Muscle of leg (tissue), 11 donors: ENCODE measurements around the gene BLOC1S6. TPM values are rescaled to one million over a fixed set of nuclear protein-coding genes. Genes with fewer than 3 reads are reported as not detected.
"Not testable (repeated sequence)": the region's sequence is repeated elsewhere in the genome, so short reads cannot be mapped to it uniquely, and the experiment has no call there.

ENCODE experiments used
- DNase-seq: peaks from one replicate; pipeline ENCODE4 v3.0.0; 2013
- H3K27ac ChIP-seq: one replicate; pipeline ENCODE4 v1.5.1; 2013; ENCODE audit warnings: mild to moderate bottlenecking, low read length, control low read depth
- H3K27me3 ChIP-seq: one replicate; pipeline ENCODE4 v1.6.1; 2013; ENCODE audit warnings: low read length; ENCODE audit not compliant: control insufficient read depth, insufficient read depth
- H3K36me3 ChIP-seq: one replicate; pipeline ENCODE4 v1.6.1; 2013; ENCODE audit warnings: low read length; ENCODE audit not compliant: control insufficient read depth, insufficient read depth
- H3K4me1 ChIP-seq: one replicate; pipeline ENCODE4 v1.6.1; 2013; ENCODE audit warnings: low read length; ENCODE audit not compliant: control insufficient read depth, insufficient read depth
- H3K4me3 ChIP-seq: one replicate; pipeline ENCODE4 v1.5.1; 2013; ENCODE audit warnings: low read length, control low read depth
- H3K9me3 ChIP-seq: replicated peaks from 2 replicates; pipeline ENCODE4 v1.6.1; 2013; ENCODE audit warnings: low read depth, low read length; ENCODE audit not compliant: control insufficient read depth
- WGBS: methylation state at CpG from one replicate; pipeline ENCODE4 v1.1.5; 2013; ENCODE audit warnings: missing lambda C conversion rate; ENCODE audit not compliant: insufficient coverage; 5-methylcytosine and 5-hydroxymethylcytosine counted together
- polyA plus RNA-seq, 8 donors: library from polyadenylated mRNA; unstranded; fragments of 120-200 nt; gene quantifications; one replicate each; pipeline versions ENCODE4 v1.2.1 to v1.2.3, GENCODE V29; 2013; ENCODE audit warnings: inconsistent platforms in 1 of 8, low replicate concordance in 1 of 8; ENCODE audit not compliant: insufficient read length in 8 of 8, insufficient read depth in 1 of 8
- total RNA-seq: library from RNA; stranded (reverse); fragments of 120-200 nt; gene quantifications from one replicate; pipeline ENCODE4 v1.2.4, GENCODE V29; 2013

The BLOC1S6 gene
- total and polyA plus RNA-seq, 9 donors: 28.0 to 49.3 (median 37.7) TPM

- H3K9me3 ChIP-seq: no peaks in the 10 kb centered on the region
- H3K27me3 ChIP-seq: no peaks in the 10 kb centered on the region
- WGBS: 71% methylated on average over 4 of the region's 4 CpGs
- H3K36me3 ChIP-seq: no peaks in the 10 kb centered on the region
- H3K4me3 ChIP-seq: no peak overlapping the region
- H3K27ac ChIP-seq: no peak overlapping the region
- no peak for DNase-seq
- H3K4me1 ChIP-seq: no peaks in the 10 kb centered on the region
Measured at GRCh38 chr15:45648521-45649200, 61.5 kb downstream of the BLOC1S6 start.

GRCh38 chr15:45650007-45650406, 62.8 kb downstream of the BLOC1S6 start:
- not testable (repeated sequence) for H3K27me3 ChIP-seq, H3K36me3 ChIP-seq, H3K4me1 ChIP-seq, H3K9me3 ChIP-seq, DNase-seq, H3K4me3 ChIP-seq, H3K27ac ChIP-seq
- WGBS: 90% methylated on average over 11 of the region's 11 CpGs

GRCh38 chr15:45650889-45651525, 63.8 kb downstream of the BLOC1S6 start:
- WGBS: 95% methylated on average over 34 of the region's 35 CpGs
- no peak for DNase-seq
- Histone ChIP-seq H3K27me3 (no peaks in the 10 kb centered on the region), H3K4me1 (no peaks in the 10 kb centered on the region), H3K36me3 (no peaks in the 10 kb centered on the region), H3K27ac (no peak overlapping the region), H3K9me3 (no peaks in the 10 kb centered on the region), H3K4me3 (no peak overlapping the region)

- Histone ChIP-seq H3K27me3 (no peaks in the 10 kb centered on the region), H3K9me3 (no peaks in the 10 kb centered on the region), H3K36me3 (no peaks in the 10 kb centered on the region), H3K4me3 (no peak overlapping the region), H3K4me1 (no peaks in the 10 kb centered on the region), H3K27ac (no peak overlapping the region)
- no peak for DNase-seq
- no CpG with 5 or more reads among the region's 3 CpGs for WGBS
Measured at GRCh38 chr15:45653702-45654424, 66.7 kb downstream of the BLOC1S6 start.

- H3K27ac ChIP-seq: no peak overlapping the region
- no peak for DNase-seq
Measured at GRCh38 chr15:45654749-45655148, 67.6 kb downstream of the BLOC1S6 start.

GRCh38 chr15:45657254-45657653, 70.1 kb downstream of the BLOC1S6 start:
- no peak overlapping the region for H3K4me3 ChIP-seq
- 37% methylated on average over 2 of the region's 2 CpGs for WGBS
- no peaks in the 10 kb centered on the region for H3K9me3 ChIP-seq
- no peak overlapping the region for H3K27ac ChIP-seq
- no peak for DNase-seq
- H3K4me1 ChIP-seq: no peaks in the 10 kb centered on the region
- no peaks in the 10 kb centered on the region for H3K36me3 ChIP-seq
- no peaks in the 10 kb centered on the region for H3K27me3 ChIP-seq

More at GRCh38 chr15:45654749-45655148, 67.6 kb downstream of the BLOC1S6 start:
- Histone ChIP-seq H3K36me3 (no peaks in the 10 kb centered on the region), H3K9me3 (no peaks in the 10 kb centered on the region), H3K4me3 (no peak overlapping the region), H3K27me3 (no peaks in the 10 kb centered on the region), H3K4me1 (no peaks in the 10 kb centered on the region)
- WGBS: 50% methylated on average over 1 of the region's 6 CpGs

- Histone ChIP-seq H3K36me3 (no peaks in the 10 kb centered on the region), H3K4me1 (no peaks in the 10 kb centered on the region), H3K4me3 (no peak overlapping the region), H3K27me3 (no peaks in the 10 kb centered on the region), H3K27ac (no peak overlapping the region), H3K9me3 (no peaks in the 10 kb centered on the region)
- 50% methylated on average over 7 of the region's 8 CpGs for WGBS
- no peak for DNase-seq
Measured at GRCh38 chr15:45657764-45658545, 70.8 kb downstream of the BLOC1S6 start.

Other genes starting within 250 kb of the BLOC1S6 start
- gene GATM, start 208.8 kb upstream of the BLOC1S6 start, total RNA-seq: 319 TPM
- gene GATM, start 208.8 kb upstream of the BLOC1S6 start, polyA plus RNA-seq: 100 to 1,000 TPM; 153 to 331 (median 259) TPM
- 5.9 TPM for gene SLC30A4, start 64.6 kb upstream of the BLOC1S6 start, total RNA-seq
- 1 to 10 TPM; 2.9 to 7.0 (median 4.6) TPM for gene SLC30A4, start 64.6 kb upstream of the BLOC1S6 start, polyA plus RNA-seq
- gene SQOR, start 47.6 kb downstream of the BLOC1S6 start, total RNA-seq: 4.6 TPM
- 1 to 10 TPM; 2.1 to 3.9 (median 3.0) TPM for gene SQOR, start 47.6 kb downstream of the BLOC1S6 start, polyA plus RNA-seq